Right lobe of liver (tissue), 4 donors: ENCODE measurements around the gene GRIN2A.

Experiments
- POLR2A ChIP-seq: fragments of 450-650 bp; IDR thresholded peaks from one replicate; pipeline ENCODE4 v1.6.1; 2017; ENCODE audit warnings: antibody characterized with exemption, mild to moderate bottlenecking
- TF ChIP-seq, protein P1 (sequence below), 4 donors: fragments of 200-600 bp in 3 of 4; fragments of 450-650 bp in 1 of 4; IDR thresholded peaks; one replicate each; pipeline versions ENCODE4 v1.5.1 to v1.8.0; 2016 to 2022; ENCODE audit warnings: antibody characterized with exemption in 4 of 4, mild to moderate bottlenecking in 2 of 4
- donor health status: DM: no; HTN: no; CAD: no.
- donor health status: DM: no; HTN: no; CAD: no.
- donor health status: DM: no; HTN: yes; CAD: no.

DNA sequence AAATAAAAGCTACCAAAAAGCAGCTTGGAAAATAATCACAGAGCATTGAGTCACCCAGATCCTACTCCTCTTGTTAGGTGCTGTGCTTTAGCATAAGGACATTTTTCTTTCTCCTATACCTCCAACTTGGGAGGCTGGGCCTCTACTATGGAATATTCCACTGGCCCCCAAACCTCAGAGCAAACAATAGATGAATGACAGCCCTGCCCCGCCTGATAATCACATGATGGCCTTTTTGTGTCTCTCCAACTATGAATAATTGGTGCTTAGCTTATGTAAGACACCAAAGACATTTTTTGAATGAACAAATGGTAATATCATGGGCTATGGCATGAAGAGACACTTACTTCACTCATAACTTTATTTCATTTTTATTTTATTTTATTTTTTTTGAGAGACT is 250.2 kb downstream of the GRIN2A start:
- TF ChIP-seq, protein P1, sequence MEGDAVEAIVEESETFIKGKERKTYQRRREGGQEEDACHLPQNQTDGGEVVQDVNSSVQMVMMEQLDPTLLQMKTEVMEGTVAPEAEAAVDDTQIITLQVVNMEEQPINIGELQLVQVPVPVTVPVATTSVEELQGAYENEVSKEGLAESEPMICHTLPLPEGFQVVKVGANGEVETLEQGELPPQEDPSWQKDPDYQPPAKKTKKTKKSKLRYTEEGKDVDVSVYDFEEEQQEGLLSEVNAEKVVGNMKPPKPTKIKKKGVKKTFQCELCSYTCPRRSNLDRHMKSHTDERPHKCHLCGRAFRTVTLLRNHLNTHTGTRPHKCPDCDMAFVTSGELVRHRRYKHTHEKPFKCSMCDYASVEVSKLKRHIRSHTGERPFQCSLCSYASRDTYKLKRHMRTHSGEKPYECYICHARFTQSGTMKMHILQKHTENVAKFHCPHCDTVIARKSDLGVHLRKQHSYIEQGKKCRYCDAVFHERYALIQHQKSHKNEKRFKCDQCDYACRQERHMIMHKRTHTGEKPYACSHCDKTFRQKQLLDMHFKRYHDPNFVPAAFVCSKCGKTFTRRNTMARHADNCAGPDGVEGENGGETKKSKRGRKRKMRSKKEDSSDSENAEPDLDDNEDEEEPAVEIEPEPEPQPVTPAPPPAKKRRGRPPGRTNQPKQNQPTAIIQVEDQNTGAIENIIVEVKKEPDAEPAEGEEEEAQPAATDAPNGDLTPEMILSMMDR (IDR thresholded peaks at IDR 0.05): no peak
- TF ChIP-seq POLR2A: no peak
